ENCODE results near the gene HOATZ. TPM values are rescaled to one million over a fixed set of nuclear protein-coding genes. Genes with fewer than 3 reads are reported as not detected.

The HOATZ gene
- total and polyA plus RNA-seq, 3 donors from 2014 or later: 10.8 to 50.1 (median 23.7) TPM

DNA sequence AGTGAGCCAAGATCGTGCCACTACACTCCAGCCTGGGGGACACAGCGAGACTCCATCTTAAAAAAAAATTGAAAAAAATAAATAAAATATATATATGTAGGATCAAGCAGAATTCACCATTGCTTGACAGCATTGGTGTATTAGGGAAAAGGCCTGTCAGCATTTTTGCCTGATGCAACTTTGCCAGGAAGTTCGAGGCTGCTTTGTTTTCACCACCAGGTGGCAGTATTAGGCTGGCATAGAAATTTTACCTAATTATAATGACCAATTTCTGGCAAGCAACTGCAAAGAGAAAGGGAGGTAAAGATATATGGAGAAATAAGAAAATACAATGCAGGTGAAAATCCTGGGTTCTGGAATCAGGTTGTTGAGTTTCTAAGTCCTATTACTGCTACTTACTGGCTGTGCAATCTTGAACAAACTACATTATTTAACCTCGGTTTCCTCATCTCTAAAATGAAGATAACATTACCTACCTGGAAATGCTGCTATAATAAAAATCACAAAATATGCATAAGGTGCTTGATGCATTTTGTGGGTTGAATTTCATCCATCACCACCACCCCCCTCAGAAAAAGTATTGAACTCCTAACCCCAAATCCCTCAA is 50.6 kb downstream of the HOATZ start:
- Histone ChIP-seq H3K27me3 (no peaks in the 10 kb centered on the region), H3K9me3 (no peaks in the 10 kb centered on the region), H3K4me1 (no peaks in the 10 kb centered on the region), H3K4me3 (no peak overlapping the region), H3K27ac (no peak overlapping the region), H3K36me3 (ENCODE audit: low read depth, missing control alignments) (no peaks in the 10 kb centered on the region)
- WGBS, 2 donors: 75 to 76% methylated on average over 4 of the region's 4 CpGs
- peak; percentile 81 for DNase-seq
- intact Hi-C loops (cut with DNase I; ENCODE audit: low total_unique reads): loop anchor here (10.0 kb wide), 1 partner anchor 280 kb away; no protein-coding TSS in a partner anchor
- no peak for TF ChIP-seq POLR2A (IDR thresholded peaks at IDR 0.05)
- TF ChIP-seq, protein P1, sequence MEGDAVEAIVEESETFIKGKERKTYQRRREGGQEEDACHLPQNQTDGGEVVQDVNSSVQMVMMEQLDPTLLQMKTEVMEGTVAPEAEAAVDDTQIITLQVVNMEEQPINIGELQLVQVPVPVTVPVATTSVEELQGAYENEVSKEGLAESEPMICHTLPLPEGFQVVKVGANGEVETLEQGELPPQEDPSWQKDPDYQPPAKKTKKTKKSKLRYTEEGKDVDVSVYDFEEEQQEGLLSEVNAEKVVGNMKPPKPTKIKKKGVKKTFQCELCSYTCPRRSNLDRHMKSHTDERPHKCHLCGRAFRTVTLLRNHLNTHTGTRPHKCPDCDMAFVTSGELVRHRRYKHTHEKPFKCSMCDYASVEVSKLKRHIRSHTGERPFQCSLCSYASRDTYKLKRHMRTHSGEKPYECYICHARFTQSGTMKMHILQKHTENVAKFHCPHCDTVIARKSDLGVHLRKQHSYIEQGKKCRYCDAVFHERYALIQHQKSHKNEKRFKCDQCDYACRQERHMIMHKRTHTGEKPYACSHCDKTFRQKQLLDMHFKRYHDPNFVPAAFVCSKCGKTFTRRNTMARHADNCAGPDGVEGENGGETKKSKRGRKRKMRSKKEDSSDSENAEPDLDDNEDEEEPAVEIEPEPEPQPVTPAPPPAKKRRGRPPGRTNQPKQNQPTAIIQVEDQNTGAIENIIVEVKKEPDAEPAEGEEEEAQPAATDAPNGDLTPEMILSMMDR (IDR thresholded peaks at IDR 0.05): peak; percentile 88 to 98 (median 90)

DNA sequence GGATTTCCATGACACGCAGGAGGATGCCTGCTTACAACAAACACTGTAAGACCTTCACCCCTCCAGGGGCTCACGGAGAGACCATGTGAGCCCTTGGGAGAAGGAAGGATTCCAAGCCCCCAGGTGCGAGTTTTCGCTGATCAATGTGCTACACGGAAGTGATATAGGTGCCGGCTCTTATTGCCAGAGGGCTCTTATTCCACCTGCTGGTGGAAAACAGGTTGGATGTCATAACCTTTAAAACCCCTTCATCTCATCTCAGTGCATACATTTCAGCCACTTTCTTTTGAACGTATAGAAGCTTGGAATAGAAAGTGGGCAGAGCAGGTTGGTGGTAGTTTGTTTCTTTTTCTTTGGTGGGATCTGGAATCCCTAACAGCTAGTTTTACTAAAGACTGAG is 51.7 kb downstream of the HOATZ start:
- intact Hi-C loops (cut with DNase I; ENCODE audit: low total_unique reads): loop anchor here (10.0 kb wide), 1 partner anchor 278 kb away; no protein-coding TSS in a partner anchor
- Histone ChIP-seq H3K9me3 (no peaks in the 10 kb centered on the region), H3K4me3 (no peak overlapping the region), H3K27ac (no peak overlapping the region), H3K36me3 (ENCODE audit: low read depth, missing control alignments) (no peaks in the 10 kb centered on the region), H3K27me3 (no peaks in the 10 kb centered on the region), H3K4me1 (no peaks in the 10 kb centered on the region)
- TF ChIP-seq POLR2A (IDR thresholded peaks at IDR 0.05): no peak
- TF ChIP-seq, protein P1 (IDR thresholded peaks at IDR 0.05): no peak
- WGBS, 2 donors: 81 to 83% methylated on average over 7 of the region's 7 CpGs
- DNase-seq: no peak

DNA sequence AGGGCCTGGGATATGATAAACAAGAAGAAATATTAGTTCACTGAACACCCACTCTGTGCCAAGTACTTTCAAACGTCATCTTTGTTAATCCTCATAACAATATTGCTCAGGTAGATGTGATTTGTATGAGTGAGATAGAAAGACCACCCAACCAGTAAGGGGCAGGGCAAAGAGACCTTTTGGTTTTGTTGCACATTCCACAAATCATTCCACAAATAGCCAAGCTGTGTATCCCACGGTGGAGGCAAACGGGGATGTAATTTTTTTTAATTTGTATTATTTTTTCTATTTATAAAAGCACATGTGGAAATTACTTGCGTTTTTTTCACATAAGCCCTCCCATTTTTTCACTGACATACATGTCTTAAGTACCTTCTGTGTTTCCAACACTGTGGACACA is 54.9 kb downstream of the HOATZ start:
- Histone ChIP-seq H3K27me3 (no peaks in the 10 kb centered on the region), H3K4me1 (no peaks in the 10 kb centered on the region), H3K27ac (no peak overlapping the region), H3K9me3 (no peaks in the 10 kb centered on the region), H3K36me3 (ENCODE audit: low read depth, missing control alignments) (no peaks in the 10 kb centered on the region), H3K4me3 (no peak overlapping the region)
- no peak for DNase-seq
- TF ChIP-seq POLR2A (IDR thresholded peaks at IDR 0.05): no peak
- TF ChIP-seq, protein P1 (IDR thresholded peaks at IDR 0.05): no peak
- 58 to 59% methylated on average over 4 of the region's 4 CpGs for WGBS, 2 donors
- intact Hi-C loops (cut with DNase I; ENCODE audit: low total_unique reads): loop anchor here (10.0 kb wide), 1 partner anchor 275 kb away; no protein-coding TSS in a partner anchor

DNA sequence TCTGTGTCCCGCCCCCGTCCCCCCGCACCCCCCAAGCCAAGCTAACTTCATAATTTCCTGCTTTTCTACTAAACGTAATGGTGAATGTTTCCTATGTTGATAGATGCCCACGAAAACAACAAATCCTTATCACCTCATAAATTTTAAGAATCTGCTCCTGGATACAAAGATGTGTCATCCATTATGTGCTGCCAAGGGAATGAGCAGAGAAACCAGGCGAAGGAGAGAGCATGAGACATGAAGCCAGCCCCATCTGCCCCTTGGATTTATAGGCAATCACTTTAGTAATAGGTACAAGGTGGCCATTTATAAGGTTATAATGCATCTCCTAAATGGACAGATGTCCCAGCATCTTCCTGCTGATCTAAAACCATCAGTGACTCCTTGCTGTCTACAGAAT is 56.2 kb downstream of the HOATZ start:
- intact Hi-C loops (cut with DNase I; ENCODE audit: low total_unique reads): no loop called here
- Histone ChIP-seq H3K9me3 (no peaks in the 10 kb centered on the region), H3K27me3 (no peaks in the 10 kb centered on the region), H3K36me3 (ENCODE audit: low read depth, missing control alignments) (no peaks in the 10 kb centered on the region), H3K27ac (no peak overlapping the region), H3K4me1 (no peaks in the 10 kb centered on the region), H3K4me3 (no peak overlapping the region)
- no peak for TF ChIP-seq POLR2A (IDR thresholded peaks at IDR 0.05)
- TF ChIP-seq, protein P1 (IDR thresholded peaks at IDR 0.05): no peak
- no peak for DNase-seq
- 63 to 71% methylated on average over 6 of the region's 6 CpGs for WGBS, 2 donors

Data from testis (tissue), 3 donors.